ENCODE results near the gene UBE2O.

The UBE2O gene

GRCh38 chr17:76462556-76463290 is 9.8 kb upstream of the UBE2O start:
- no peak for DNase-seq

- DNase-seq: no peak
Measured at GRCh38 chr17:76461765-76462555, 9.0 kb upstream of the UBE2O start.

- DNase-seq: no peak
Measured at GRCh38 chr17:76459674-76460073, 6.7 kb upstream of the UBE2O start.

- DNase-seq: peak; percentile 10 to 22
Measured at GRCh38 chr17:76458580-76459490, 5.9 kb upstream of the UBE2O start.

GRCh38 chr17:76453431-76453743 is 435 bp upstream of the UBE2O start:
- DNase-seq: no peak

DNA sequence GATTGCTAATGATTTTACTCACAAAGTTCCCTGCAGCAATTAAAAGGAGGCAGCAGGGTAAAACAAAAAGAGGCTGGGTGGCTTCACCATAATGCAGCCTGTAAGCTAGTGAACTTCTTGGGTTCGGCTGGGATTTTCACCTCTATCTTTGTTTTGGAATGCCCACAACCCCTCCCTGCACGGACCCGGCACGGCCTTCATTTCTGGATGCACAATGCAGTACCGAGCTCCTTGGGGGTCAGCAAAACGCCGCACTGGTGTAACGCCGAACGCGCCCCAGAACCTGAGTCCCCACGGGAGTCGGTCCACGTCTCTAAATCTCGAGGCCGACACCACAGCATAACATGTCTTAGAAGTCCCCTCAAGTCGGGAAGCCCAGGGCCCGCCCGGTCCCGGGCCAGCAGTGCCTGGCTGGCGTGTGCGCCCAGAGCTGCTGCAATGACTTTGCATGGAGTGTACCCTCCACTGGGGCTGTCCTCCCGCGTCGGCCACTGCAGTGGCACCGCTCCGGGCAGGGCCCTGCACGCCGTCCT is 759 bp downstream of the UBE2O start:
- DNase-seq: no peak

DNA sequence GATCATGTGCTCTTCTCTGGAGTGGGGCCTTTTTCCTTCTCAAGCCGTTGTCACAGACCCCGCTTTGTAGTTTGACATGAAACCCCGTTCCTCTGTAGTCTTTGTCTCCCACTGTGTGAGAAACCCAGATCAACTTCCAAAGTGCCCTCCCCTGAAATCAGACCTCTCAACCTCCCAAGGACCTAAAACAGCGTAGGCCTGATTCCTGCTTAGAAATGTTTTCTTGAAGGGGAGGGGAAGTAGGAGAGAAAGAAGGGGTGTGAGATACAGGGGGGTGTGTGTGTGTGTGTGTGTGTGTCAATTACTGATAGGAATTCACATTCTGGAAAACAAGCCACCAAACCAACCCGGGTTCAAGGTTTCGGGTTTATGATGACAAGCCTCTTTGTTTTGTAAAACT is 1.4 kb downstream of the UBE2O start:
- no peak for DNase-seq

DNA sequence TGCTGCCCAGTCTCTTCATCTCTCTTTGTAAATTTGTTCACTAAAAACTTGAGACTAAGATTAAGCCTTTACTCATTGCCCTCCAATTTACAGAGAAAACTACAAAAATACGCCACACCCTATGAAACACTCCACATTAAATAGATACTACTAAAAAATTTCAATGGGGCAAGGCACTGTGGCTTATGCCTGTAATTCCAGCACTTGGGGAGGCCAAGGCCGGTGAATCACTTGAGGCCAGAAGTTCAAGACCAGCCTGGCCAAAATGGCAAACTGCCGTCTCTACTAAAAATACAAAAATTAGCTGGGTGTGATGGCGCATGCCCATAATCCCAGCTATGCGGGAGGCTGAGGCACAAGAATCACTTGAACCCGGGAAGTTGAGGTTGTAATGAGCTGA is 3.8 kb downstream of the UBE2O start:
- DNase-seq: no peak

- no peak for DNase-seq
Measured at GRCh38 chr17:76447931-76448652, 4.9 kb downstream of the UBE2O start.

DNA sequence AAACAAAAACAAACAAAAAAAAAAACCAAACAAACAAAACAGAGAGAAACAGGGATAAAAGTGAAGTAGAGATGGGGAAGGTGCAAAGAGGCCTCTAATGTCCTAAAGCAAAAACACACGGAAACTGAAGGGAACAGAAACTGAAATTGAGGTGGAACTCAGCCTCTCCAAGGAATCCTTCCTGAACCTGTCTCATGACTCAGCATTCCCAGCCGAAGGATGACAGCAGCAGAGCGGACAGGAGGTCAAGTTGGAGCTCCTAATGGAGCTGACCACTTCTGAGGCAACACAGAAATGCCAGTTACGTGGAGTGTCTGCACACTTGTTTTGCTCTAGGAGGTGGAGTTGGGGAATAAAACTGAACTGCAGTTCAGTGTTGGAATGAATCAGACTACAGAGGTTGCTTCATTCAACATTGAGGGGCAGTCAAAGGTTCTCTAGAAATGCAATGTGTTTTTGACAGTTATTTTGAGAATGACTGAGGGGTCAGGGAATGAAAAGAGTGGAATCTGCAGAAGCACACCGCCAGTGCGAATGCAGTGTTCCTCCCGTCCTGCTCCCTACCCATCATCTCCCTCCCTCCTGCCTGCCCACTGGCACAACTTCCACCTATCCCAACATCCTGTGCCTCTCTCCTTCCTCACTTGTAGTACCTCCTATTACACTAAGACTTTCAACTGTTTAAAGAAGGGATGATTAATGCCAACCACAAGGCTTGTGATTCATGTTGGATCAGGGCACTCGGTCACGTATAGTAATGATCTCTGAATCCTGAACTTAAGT is 6.3 kb downstream of the UBE2O start:
- DNase-seq: no peak

- DNase-seq: no peak
Measured at GRCh38 chr17:76445697-76446448, 7.1 kb downstream of the UBE2O start.

GRCh38 chr17:76444518-76445311 is 8.2 kb downstream of the UBE2O start:
- no peak for DNase-seq

GRCh38 chr17:76442341-76443338 is 10.3 kb downstream of the UBE2O start:
- DNase-seq: no peak

DNA sequence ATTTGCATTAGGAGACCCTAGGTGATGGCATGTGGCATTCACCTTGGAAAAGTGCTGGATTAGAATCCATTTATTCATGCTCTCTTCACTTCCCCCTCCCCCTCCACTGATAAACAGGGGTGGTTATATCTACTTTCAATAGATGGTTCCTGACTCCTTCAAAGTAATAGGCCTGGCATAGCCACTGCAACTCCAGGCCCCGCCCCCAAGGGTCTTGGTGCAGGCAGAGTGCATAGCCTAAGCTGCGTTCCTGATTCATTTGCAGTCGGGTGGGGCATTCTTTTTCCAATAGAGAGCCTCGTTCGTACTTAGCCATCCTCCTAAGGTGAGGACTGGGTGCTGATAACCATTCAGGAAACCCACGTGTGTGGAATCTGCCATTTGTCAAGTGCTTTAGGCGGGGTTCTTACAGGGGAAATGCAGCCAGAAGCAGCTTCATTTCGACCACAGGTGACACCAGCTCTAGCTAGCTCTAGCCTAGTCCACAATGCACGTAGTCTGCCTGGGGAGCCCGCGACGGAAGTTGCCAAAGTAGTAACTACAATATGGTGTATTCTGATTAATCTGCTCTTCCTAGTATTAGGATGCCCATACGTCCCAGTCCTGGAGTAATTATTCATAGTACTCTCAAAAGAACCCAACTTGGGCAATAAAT is 11.1 kb downstream of the UBE2O start:
- no peak for DNase-seq

- no peak for DNase-seq
Measured at GRCh38 chr17:76440751-76441362, 12.1 kb downstream of the UBE2O start.

- DNase-seq: no peak
Measured at GRCh38 chr17:76439314-76439928, 13.5 kb downstream of the UBE2O start.

DNA sequence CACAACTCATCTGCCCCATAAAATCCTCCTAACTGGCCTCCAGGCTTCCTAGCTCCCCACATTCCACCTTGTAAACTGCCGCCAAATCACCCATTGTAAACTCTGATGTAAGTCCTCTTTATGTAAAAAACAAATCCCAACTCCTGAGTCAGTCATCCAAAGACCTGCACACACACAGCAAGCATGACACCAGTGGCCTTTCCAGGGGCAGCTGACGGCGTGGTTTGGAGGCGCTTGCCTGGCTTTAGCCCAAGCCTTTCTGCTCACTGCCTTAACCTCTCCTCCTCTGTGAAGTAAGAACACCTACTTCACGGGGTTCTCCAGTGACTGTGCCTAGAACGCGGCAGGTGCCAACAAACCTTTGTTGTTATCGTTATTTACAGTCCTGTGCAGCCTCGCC is 14.0 kb downstream of the UBE2O start:
- DNase-seq: no peak
